Gastrocnemius medialis (tissue), 4 donors: ENCODE measurements around the gene JAK3.

Experiments
- POLR2A ChIP-seq, 2 donors: fragments of 450-650 bp; IDR thresholded peaks; one replicate each; pipeline ENCODE4 v1.6.1; 2017; ENCODE audit warnings: antibody characterized with exemption in 2 of 2, mild to moderate bottlenecking in 2 of 2, moderate library complexity in 2 of 2
- TF ChIP-seq, protein P1 (sequence below), 5 experiments: fragments of 450-650 bp in 3 of 5; fragments of 200-600 bp in 2 of 5; sonication (generic) in 2 of 5; IDR thresholded peaks in 4 of 5; conservative IDR thresholded peaks in 1 of 5; 1 replicate in 4 of 5; 2 replicates in 1 of 5; pipeline ENCODE4 v1.5.1; 2016 to 2019; ENCODE audit warnings: antibody characterized with exemption in 5 of 5, mild to moderate bottlenecking in 3 of 5, moderate library complexity in 3 of 5

DNA sequence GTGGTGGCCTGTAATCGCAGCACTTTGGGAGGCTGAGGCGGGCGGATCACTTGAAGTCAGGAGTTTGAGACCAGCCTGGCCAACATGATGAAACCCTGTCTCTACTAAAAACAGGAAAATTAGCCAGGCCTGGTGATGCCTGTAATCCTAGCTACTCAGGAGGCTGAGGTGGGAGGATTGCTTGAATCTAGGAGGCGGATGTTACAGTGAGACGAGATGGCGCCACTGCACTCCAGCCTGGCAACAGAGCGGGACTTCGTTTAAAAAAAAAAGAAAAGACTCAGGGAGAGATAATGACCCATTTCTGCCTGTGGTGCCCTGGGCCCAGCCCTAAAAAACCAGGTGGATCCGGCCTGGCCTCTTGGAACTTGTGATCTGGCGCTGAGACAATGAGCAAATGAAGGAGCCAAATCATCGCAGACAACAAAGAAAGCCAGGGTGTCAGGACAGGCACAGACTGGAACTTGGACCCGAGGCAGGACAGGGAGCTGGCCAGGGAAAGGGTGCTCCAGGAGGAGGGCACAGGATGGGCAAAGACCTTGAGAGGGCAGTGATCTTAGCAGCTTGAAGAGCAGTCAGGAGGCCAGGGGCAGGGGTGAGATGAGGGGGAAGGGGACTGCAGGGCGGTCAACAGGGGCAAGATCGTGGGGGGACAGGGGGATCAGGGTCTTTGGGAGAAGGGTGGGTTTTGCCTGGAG is 962 bp upstream of the JAK3 start:
- TF ChIP-seq, protein P1, sequence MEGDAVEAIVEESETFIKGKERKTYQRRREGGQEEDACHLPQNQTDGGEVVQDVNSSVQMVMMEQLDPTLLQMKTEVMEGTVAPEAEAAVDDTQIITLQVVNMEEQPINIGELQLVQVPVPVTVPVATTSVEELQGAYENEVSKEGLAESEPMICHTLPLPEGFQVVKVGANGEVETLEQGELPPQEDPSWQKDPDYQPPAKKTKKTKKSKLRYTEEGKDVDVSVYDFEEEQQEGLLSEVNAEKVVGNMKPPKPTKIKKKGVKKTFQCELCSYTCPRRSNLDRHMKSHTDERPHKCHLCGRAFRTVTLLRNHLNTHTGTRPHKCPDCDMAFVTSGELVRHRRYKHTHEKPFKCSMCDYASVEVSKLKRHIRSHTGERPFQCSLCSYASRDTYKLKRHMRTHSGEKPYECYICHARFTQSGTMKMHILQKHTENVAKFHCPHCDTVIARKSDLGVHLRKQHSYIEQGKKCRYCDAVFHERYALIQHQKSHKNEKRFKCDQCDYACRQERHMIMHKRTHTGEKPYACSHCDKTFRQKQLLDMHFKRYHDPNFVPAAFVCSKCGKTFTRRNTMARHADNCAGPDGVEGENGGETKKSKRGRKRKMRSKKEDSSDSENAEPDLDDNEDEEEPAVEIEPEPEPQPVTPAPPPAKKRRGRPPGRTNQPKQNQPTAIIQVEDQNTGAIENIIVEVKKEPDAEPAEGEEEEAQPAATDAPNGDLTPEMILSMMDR (IDR thresholded peaks at IDR 0.05 in 4 of 5, conservative IDR thresholded peaks at IDR 0.05 in 1 of 5) = no peak
- TF ChIP-seq POLR2A (IDR thresholded peaks at IDR 0.05) = no peak
